ENCODE data around the gene LRRC27. TPM values are rescaled to one million over a fixed set of nuclear protein-coding genes. Genes with fewer than 3 reads are reported as not detected.

Gene LRRC27
- total and polyA plus RNA-seq, 2 donors (not counting 1 experiment from before 2014, with no cell fraction given) = 23.6 to 25.6 TPM

- Histone ChIP-seq H3K79me2 (ENCODE audit: control insufficient read depth, insufficient read depth, low read length) (peaks cover 54% of the 10 kb centered on the region), H2AFZ (ENCODE audit: insufficient read depth, low read depth, low read length, poor library complexity, severe bottlenecking) (no peak overlapping the region), H3K9me3 (ENCODE audit: control extremely low read depth in 1 of 3, control insufficient read depth in 2 of 3, insufficient read depth in 1 of 3, low read length in 2 of 3) (no peaks in the 10 kb centered on the region), H4K20me1 (ENCODE audit: control insufficient read depth, insufficient read depth, low read length, poor library complexity, severe bottlenecking) (peaks cover 58% of the 10 kb centered on the region), H3K4me2 (replicated peaks; ENCODE audit: low read depth, low read length, poor library complexity, severe bottlenecking) (no peak overlapping the region), H3K27me3 (replicated peaks in 1 of 4; ENCODE audit: control extremely low read depth in 1 of 4, control insufficient read depth in 3 of 4, insufficient read depth in 4 of 4, low read length in 3 of 4) (no peaks in the 10 kb centered on the region), H3K4me3 (ENCODE audit: control extremely low read depth in 1 of 5, extremely low read depth in 1 of 5, insufficient read depth in 1 of 5, low read depth in 2 of 5, low read length in 4 of 5) (no peak overlapping the region), H3K27ac (ENCODE audit: low read length in 2 of 2) (no peak overlapping the region), H3K9ac (ENCODE audit: low read length) (no peak overlapping the region), H3K4me1 (ENCODE audit: control insufficient read depth in 2 of 2, insufficient read depth in 2 of 2, low read length in 2 of 2) (peaks cover 55 to 56% of the 10 kb centered on the region in 2 donors), H3K36me3 (replicated peaks in 1 of 2; ENCODE audit: control extremely low read depth in 1 of 2, control insufficient read depth in 1 of 2, extremely low read depth in 1 of 2, insufficient read depth in 2 of 2, low read length in 1 of 2) (peaks cover 0 to 16% of the 10 kb centered on the region in 2 experiments)
- Mint-ChIP-seq H3K27me3 (no peaks in the 10 kb centered on the region), H3K27ac (no peak overlapping the region), H3K9me3 (ENCODE audit: insufficient read depth) (no peaks in the 10 kb centered on the region), H3K4me1 (peaks cover 58% of the 10 kb centered on the region), H3K4me3 (no peak overlapping the region)
- WGBS (ENCODE audit: insufficient coverage) = 91% methylated on average over 19 of the region's 25 CpGs
- CTCF ChIA-PET = interaction anchor here (2.7 kb wide), 1 partner anchor 40 kb away, joined by 9 read pairs; no protein-coding TSS in a partner anchor
- DNase-seq (no peak), ATAC-seq (ENCODE audit: low read depth) (no peak)
- POLR2A ChIA-PET = no interaction called here
- intact Hi-C loops (cut with micrococcal nuclease) = no loop called here
- no peak for TF ChIP-seq CTCF (IDR thresholded peaks at IDR 0.05)
- TF ChIP-seq EZH2 (IDR thresholded peaks at IDR 0.05; ENCODE audit: borderline replicate concordance, insufficient read depth, low read depth, low read length, poor library complexity, severe bottlenecking) = no peak
Observed at GRCh38 chr10:132403511-132404168, 71.6 kb downstream of the LRRC27 start.

GRCh38 chr10:132404169-132404880 lies 72.3 kb downstream of the LRRC27 start:
- H3K9me3 Mint-ChIP-seq (ENCODE audit: insufficient read depth) = no peaks in the 10 kb centered on the region
- POLR2A ChIA-PET = no interaction called here
- TF ChIP-seq EZH2 (IDR thresholded peaks at IDR 0.05; ENCODE audit: borderline replicate concordance, insufficient read depth, low read depth, low read length, poor library complexity, severe bottlenecking) = no peak
- no peak for TF ChIP-seq CTCF (IDR thresholded peaks at IDR 0.05)

More at GRCh38 chr10:132404169-132404880, 72.3 kb downstream of the LRRC27 start:
- DNase-seq = no peak
- H3K4me3 Mint-ChIP-seq = no peak overlapping the region
- CTCF ChIA-PET = no interaction called here
- Histone ChIP-seq H3K4me2 (replicated peaks; ENCODE audit: low read depth, low read length, poor library complexity, severe bottlenecking) (no peak overlapping the region), H3K36me3 (replicated peaks in 1 of 2; ENCODE audit: control extremely low read depth in 1 of 2, control insufficient read depth in 1 of 2, extremely low read depth in 1 of 2, insufficient read depth in 2 of 2, low read length in 1 of 2) (peaks cover 0 to 19% of the 10 kb centered on the region in 2 experiments), H3K4me3 (ENCODE audit: control extremely low read depth in 1 of 5, extremely low read depth in 1 of 5, insufficient read depth in 1 of 5, low read depth in 2 of 5, low read length in 4 of 5) (no peak overlapping the region), H2AFZ (ENCODE audit: insufficient read depth, low read depth, low read length, poor library complexity, severe bottlenecking) (no peak overlapping the region), H3K27me3 (replicated peaks in 1 of 4; ENCODE audit: control extremely low read depth in 1 of 4, control insufficient read depth in 3 of 4, insufficient read depth in 4 of 4, low read length in 3 of 4) (no peaks in the 10 kb centered on the region), H3K4me1 (ENCODE audit: control insufficient read depth in 2 of 2, insufficient read depth in 2 of 2, low read length in 2 of 2) (peaks cover 53 to 56% of the 10 kb centered on the region in 2 donors), H3K79me2 (ENCODE audit: control insufficient read depth, insufficient read depth, low read length) (peaks cover 54% of the 10 kb centered on the region), H3K9ac (ENCODE audit: low read length) (no peak overlapping the region), H3K27ac (ENCODE audit: low read length in 2 of 2) (no peak overlapping the region), H4K20me1 (ENCODE audit: control insufficient read depth, insufficient read depth, low read length, poor library complexity, severe bottlenecking) (peaks cover 65% of the 10 kb centered on the region), H3K9me3 (ENCODE audit: control extremely low read depth in 1 of 3, control insufficient read depth in 2 of 3, insufficient read depth in 1 of 3, low read length in 2 of 3) (no peaks in the 10 kb centered on the region)
- ATAC-seq (ENCODE audit: low read depth) = no peak
- no peaks in the 10 kb centered on the region for H3K27me3 Mint-ChIP-seq
- 95% methylated on average over 28 of the region's 32 CpGs for WGBS (ENCODE audit: insufficient coverage)
- intact Hi-C loops (cut with micrococcal nuclease) = no loop called here
- H3K4me1 Mint-ChIP-seq = peaks cover 53% of the 10 kb centered on the region
- H3K27ac Mint-ChIP-seq = no peak overlapping the region
